DLD1 (cell line): ENCODE measurements around the gene B4GALT7.
"Not testable (repeated sequence)": the region's sequence is repeated elsewhere in the genome, so short reads cannot be mapped to it uniquely, and the experiment has no call there.

Source experiments
- in situ Hi-C: cut with HindIII; loops from 2 replicates; pipeline ENCODE4 v1.10.0; 2017; ENCODE audit warnings: low sequenced_read_pairs

Gene B4GALT7, protein sequence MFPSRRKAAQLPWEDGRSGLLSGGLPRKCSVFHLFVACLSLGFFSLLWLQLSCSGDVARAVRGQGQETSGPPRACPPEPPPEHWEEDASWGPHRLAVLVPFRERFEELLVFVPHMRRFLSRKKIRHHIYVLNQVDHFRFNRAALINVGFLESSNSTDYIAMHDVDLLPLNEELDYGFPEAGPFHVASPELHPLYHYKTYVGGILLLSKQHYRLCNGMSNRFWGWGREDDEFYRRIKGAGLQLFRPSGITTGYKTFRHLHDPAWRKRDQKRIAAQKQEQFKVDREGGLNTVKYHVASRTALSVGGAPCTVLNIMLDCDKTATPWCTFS

DNA sequence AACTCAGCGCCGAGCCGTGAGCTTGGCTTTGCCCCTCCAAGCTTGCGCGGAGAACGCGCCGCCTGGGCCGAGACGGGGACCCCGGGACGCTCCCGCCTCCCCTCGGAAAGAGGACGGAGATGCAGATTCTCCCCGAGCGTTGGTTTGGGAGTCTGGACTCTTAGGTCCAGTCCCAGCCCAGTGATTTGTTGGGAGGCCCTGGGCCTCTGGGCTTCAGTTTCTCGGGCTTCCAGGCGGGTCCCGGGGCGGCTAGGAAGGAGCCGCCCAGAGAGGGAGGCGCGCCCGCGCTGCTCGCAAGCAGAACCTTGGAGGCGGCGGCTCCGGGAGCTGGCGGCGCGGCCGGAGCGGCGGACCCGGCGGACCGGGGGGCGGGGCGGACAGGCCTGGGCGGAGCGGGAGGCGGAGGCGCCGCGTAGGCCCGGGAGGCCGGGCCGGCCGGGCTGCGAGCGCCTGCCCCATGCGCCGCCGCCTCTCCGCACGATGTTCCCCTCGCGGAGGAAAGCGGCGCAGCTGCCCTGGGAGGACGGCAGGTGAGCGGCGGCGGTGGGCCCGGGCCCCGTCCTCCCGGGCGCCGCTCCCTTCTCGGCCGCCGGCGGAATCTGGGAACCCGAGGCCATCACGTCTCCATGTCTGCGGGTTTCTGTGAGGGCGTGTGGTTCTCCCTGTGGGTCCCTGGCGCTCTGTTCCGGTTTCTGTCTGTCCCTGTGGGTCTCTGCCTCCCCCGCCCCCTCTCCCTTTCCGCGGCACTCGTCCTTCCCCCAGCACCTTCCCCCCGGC lies at the start of gene B4GALT7:
Gene B4GALT7 (plus strand): TSS at position 402 of the 777 bp plus-strand sequence. CDS start 79 bp downstream, at position 481.
- in situ Hi-C loops, result no loop called here

DNA sequence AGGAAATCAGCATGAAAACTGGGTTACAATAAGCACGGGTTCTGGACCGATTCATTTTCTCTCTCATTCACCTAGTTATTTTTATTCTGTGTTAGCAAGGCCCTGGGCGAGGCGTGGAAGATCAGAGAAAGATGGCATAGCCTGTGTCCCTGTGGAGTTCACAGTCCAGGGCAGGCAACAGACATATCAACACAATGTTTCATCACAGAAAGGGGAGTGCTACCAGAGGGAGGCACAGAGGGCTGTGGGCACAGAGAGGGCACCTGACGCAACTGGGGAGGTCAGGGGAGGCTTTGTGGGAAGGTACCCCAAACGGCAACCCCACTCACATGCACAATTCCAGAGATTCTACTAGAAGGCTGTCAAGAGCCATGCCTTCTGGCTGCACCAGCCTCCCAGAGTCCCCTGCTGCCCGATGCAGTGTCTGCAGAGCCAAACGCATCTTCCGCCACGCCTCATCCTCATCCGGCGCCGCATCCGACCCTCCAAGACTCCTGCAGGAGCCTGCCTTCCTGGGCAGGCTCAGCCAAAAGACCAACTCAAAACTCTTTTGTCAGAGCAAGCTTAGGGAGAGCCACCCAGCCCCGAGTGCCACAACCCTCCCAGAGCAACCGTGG lies 47.0 kb upstream of the B4GALT7 start:
- in situ Hi-C loops, result no loop called here

DNA sequence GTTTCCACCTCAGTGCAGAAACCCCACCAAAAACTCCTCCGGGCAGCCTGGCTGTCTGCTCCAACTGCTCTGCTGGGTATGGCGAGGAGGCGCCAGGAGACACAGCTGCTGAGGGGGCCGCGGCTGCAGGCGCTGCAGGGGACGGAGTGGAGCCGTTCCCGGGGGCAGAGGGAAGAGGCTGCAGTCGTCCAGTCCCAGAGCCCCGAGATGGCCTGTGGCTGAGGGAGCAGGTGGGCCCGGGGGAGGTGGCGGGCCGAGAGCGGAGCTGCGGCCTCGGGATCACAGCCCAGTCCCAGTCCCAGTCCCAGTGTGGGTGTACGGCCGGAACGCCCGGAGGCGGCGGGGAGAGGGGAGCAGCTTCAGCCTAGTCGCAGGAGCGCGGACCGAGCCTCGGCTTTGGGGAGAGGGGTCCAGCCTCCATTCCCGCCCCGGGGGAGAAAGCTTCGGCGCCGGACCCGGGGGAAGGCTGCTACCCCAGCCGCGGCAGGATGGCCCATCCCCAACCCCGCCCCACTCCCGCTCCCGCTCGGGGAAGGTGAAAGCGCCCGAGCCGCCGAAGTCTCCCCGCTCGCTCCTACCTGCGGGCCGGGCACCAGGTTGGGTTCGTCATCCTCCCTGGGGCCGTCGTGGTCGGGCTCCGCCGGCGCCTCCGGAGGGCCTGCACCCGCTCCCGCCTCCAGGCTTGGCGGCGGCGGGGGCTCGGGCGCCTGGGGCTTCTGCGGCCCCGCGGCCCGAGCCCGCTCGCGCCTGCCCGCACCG lies 46.1 kb upstream of the B4GALT7 start:
- in situ Hi-C loops, result no loop called here

DNA sequence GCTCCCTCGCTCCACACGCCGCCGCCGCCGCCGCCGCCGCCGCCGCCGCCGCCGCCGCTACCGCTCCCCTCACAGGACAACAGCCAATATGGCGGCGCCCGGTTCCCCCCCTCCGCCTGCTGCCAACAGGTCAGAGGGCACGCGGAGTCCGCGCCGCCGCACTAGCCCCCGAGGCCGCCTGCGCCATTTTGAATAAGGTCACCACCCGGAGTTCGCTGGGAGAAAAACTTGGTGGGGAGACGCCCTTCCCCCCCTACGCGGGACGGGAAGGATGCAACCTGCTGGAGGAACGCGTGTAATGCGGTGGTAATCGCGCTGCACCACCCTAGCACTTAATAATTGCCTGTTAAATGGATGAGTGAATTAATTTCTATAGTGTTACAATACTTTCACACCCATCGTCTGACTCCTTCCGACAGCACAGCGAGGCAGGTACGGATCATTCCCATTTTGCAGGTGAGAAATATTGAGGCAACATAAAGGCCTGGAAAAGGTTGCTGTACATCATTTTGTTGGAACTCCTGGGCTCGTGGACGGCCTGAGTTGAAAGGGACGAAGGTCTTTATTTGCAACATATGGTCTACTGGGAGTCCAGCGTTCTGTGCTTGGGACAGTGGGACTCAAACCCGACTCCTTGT lies 45.3 kb upstream of the B4GALT7 start, which contains the start of gene FAM193B:
Gene FAM193B (minus strand): TSS at position 90 of the 638 bp plus-strand sequence. CDS start 105 bp downstream, outside the sequence.
- in situ Hi-C loops, result no loop called here

DNA sequence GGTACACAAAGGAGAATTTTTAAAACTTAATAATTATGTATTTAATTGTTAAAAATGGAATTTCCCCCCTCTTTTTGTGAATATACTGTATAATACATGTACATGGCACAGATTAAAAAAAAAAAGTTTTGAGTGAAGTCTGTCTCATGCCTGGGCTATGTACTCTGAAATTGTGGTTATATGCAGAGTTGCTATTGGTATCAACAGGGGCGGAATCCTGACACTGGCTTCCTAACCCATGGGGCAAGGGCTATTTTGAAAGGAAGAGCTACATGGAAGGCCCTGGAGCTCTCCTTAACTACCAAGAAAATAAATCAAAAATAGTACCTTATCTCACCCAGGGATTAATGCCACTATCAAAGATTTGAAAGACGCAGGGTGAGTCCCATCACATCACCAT lies 44.7 kb upstream of the B4GALT7 start:
- in situ Hi-C loops, result no loop called here

DNA sequence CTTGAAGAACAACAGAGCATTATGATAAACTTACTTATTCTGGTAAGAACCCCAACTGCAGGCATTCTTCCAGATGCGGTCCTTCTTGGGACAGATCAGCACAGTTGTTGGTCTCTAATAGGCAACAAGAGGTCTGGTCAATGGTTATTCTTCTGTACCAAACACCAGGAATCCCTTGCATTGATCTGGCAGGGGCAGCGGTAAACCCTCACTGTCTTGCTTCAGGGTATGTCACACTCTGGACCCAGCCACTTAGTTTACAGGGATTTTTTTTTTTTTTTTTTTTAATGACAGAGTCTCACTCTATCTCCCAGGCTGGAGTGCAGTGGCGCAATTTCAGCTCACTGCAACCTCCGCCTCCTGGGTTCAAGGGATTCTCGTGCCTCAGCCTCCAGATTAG lies 44.3 kb upstream of the B4GALT7 start:
- in situ Hi-C loops, result no loop called here

DNA sequence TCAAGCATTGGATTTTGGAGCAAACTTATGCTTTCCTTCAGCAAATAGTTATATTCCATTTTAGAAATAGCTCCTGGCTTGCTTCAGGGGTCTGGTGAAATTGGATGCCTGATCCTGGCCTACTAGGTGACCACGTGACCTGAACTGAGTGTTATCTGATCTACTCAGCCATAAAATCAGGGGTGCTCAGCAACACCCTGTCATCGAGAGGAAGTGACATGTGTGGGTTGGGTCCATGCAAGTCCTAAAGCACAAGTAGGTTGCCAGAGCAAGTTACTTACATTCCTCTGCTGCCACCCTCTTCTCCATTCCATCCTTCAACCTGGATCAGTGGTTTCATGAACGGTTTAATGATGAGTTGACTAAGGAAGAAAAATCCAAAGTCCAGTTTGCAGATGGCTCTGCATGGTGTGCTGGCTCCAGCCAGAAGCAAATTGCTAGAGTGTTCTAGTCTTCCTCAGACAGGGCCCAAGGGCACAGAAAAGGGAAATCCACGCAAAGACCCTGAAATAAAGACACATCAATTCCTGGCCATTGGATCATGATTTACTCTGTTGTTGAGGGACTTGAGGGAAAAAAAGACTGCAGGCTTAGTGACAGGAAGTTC lies 42.8 kb upstream of the B4GALT7 start:
- in situ Hi-C loops, result no loop called here

DNA sequence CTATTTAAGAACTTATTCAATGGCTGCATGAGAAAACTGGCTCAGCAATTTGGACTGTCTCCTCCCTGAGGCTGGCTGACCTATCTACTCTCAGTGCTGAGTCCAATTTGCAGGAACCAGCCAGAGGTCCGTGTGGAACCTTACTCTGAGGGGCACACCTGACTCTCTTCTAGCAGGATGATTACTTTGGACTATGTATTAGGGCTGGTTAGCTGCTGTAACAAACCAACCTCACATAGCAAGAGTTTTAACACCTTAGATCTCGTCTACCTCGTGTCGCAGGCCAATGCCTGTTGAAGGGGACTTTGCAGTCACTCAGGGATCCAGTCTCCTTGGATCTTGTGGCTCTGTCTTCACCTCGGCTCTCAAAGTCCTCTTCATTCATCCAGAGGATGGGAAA lies 42.1 kb upstream of the B4GALT7 start:
- in situ Hi-C loops, result no loop called here

DNA sequence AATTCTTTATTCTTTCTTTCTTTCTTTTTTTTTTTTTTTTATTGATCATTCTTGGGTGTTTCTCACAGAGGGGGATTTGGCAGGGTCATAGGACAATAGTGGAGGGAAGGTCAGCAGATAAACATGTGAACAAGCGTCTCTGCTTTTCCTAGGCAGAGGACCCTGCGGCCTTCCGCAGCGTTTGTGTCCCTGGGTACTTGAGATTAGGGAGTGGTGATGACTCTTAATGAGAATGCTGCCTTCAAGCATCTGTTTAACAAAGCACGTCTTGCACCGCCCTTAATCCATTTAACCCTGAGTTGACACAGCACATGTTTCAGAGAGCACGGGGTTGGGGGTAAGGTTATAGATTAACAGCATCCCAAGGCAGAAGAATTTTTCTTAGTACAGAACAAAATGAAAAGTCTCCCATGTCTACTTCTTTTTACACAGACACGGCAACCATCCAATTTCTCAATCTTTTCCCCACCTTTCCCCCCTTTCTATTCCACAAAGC lies 40.4 kb upstream of the B4GALT7 start:
- in situ Hi-C loops, result not testable (repeated sequence)

DNA sequence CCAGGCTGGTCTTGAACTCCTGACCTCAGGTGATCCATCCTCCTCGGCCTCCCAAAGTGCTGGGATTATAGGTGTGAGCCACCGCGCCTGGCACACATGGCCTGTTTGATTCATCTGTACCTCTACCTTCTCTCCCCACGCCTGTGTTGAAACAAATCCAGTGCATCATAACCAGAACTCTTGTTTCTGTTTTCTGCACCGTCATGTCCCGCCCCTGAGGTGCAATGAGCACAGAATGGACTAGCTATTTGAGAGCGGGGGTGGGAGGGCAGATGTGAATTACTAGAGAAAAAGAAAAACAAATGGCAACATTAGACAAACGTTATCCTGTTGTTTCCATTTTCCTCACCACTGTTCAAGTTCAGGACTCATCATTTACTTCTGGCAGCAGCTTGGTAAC lies 34.9 kb upstream of the B4GALT7 start:
- in situ Hi-C loops, result no loop called here

DNA sequence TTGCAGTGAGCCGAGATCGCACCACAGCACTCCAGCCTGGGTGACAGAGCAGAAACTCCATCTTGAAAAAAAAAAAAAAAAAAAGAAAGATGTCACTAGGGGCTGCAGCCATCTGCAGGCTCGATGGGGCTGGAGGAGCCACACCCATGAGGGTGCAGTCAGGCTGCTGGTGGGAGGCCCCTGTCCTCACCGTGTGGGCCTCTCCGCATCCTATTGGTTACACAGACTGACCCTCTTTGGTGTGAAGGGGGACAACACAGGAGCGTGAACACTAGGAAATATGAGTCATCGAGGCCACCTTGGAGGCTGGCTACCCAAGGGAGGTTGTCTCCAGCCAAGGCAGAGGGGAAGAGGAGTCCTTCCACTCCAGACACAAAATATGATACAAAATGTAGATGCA lies 31.6 kb upstream of the B4GALT7 start:
- in situ Hi-C loops, result no loop called here

DNA sequence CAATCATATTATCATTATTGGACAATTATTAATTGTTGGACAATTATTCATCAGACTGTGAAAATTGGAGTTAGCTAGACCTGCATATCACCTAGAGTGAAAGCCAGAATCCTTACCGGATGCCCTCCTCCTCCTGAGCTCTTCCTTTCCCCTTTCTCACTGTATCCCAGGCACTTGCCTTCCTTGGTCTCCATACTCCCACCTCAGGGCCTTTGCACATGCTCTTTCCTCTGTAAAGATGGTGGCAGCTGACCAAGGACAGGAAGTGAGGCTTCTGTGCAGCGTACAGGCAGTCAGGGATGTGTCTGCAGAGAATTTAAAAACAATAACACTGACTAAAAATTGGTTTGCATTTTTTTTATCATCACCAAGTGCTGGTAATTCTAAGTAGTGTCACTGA lies 30.0 kb upstream of the B4GALT7 start:
- in situ Hi-C loops, result no loop called here

DNA sequence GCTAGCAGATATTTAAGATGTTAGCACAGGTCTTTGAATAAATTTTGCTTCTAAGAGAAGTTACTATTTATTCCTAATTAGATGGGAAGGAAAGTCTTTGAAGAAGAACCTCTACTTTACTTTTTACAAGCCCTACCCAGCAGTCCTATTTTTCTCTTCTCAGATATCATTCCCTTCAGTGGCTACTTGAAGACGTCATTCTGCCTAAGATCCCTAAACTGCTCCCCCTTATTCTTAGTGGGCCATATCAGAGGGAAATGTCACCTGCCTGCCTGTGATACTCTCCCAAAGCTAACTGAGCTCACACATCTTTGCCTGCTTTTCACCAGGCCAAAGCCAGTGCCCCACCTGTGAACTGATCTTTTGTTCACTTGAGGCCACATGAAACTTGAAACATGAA lies 24.4 kb upstream of the B4GALT7 start:
- in situ Hi-C loops, result no loop called here

DNA sequence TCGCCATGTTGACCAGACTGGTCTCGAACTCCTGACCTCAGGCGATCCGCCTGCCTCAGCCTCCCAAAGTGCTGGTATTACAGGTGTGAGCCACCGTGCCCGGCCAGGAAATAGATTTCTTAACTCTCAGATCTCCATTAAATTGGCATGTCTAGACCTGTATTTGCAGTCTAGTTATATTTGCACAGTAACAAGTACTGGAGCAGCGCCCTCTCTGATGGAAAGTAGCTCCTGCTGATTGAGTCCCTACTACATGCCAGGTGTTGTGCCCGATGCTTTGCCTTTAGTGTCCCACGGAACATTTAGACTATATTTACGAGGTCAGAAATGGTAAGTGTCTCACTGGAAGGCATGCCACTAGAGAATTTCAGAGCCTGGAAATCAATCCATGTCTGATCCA lies 23.8 kb upstream of the B4GALT7 start:
- in situ Hi-C loops, result no loop called here

DNA sequence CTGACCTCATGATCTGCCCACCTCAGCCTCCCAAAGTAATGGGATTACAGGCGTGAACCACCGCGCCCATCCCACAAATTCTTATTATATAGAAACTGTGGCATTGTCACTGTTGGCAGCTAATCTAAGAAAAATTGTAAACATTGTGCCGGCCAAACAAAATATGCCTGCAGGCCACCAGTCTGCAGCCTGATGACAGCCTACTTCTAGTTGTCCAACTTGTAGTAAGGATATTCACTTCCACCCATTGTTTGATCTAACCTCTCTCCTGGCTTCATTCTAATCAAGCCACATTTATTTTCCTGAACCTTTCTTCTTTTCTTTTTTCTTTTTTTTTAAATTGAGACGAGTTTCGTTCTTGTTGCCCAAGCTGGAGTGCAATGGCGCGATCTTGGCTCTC lies 21.6 kb upstream of the B4GALT7 start:
- in situ Hi-C loops, result no loop called here

DNA sequence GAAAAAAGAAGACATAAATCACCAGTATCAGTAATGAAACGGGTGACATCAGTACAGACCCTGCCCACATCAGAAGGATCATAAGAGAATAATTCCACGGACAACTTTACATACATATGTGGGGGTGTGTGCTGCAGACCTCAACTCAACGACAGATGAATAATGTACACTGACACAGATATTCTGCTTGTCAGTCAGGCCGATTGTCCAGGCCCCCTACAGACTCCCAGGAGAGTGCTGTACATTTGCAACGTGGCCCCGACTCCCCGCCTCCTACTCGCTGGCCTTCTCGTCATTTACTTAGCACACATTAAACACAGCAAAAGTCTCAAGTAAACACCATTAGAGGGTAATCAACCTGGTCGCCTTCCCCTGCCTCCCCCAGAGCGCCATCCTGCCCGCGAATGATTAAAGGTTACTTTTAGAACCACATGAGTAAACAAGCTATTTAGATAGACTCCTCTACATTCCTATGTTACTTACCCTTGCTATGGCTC lies 11.5 kb upstream of the B4GALT7 start:
- in situ Hi-C loops, result no loop called here

DNA sequence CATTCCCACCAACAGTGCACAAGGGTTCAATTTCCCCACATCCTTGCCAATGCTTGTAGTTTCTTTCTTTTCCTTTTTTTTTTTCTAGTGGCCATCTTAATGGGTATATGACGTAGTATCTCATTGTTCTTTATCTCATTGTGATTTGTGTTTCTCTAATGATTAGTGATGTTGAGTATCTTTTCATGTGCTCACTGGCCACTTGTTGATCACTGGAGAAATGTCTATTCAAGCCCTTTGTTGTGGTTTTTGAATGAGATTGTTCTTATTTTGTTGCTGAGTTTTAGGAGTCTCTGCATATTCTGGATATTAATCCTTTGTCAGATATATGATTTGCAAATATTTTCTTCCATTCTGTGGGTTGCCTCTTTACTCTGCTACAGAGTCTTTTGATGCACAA lies 9.5 kb upstream of the B4GALT7 start:
- in situ Hi-C loops, result no loop called here

DNA sequence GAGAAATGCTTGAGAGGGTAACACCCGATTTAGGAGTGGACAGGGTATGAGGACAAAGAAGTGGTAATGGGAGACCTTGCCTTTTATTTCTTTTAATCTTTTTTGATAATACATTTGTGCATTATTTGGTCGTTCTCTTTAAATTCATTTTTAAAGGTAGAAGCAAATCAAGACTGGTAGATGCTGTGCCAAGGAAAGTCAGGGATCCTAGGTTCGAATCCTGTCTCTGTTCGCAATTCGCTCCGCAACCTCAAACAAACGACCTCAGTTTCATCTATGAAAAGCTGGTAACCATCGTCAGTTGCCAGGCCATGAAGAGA lies 8.3 kb upstream of the B4GALT7 start:
- in situ Hi-C loops, result no loop called here

DNA sequence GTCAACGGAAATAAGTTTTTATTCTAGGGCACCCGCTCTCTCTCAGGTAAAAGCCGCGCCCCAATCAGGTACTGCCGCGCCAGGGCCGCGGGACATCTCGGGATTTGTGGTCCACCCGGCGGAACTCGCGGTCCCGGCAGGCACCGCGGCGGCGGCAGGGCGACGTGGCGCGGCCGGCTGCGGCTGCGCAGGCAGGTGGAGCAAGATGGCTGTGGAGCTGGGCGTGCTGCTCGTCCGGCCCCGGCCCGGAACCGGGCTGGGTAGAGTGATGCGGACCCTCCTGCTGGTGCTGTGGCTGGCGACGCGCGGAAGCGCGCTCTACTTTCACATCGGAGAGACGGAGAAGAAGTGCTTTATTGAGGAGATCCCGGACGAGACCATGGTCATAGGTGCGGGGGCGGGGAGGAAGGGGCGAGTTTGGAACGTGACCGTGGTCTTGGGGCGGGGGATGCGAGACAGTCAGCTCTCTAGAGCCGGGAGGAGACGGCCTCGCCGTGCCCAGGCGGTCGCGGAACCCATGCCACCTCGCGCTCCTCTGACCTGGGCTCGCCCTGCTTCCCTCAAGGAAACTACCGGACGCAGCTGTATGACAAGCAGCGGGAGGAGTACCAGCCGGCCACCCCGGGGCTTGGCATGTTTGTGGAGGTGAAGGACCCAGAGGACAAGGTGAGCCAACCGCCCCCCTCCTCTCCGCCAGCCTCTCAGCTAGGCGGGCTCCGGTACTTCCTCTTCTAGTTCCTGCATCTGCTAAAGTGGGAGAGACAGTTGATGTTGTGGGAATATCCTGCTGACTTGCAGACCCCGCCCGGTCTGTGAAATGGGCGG lies 7.7 kb upstream of the B4GALT7 start, which contains the start of gene TMED9:
Gene TMED9 (plus strand): TSS at position 194 of the 825 bp plus-strand sequence. CDS start 12 bp downstream, at position 206.
- in situ Hi-C loops, result no loop called here
